Prostate gland (tissue), 2 donors: ENCODE measurements around the gene CRISPLD2. TPM values are rescaled to one million over a fixed set of nuclear protein-coding genes. Genes with fewer than 3 reads are reported as not detected.

Experiments
- DNase-seq: peaks from one replicate; pipeline ENCODE4 v3.0.0-alpha.2; 2019; ENCODE audit warnings: low spot score
- H3K27ac ChIP-seq, 2 donors: fragments of 200-600 bp; sonication (generic); 2 replicates each; pipeline ENCODE4 v1.5.1; 2017 to 2019
- H3K27me3 ChIP-seq: fragments of 200-600 bp; sonication (generic); replicated peaks from 2 replicates; pipeline ENCODE4 v1.5.1; 2019; ENCODE audit not compliant: insufficient read depth
- H3K36me3 ChIP-seq, 2 donors: fragments of 200-600 bp; sonication (generic); 1 replicate in 1 of 2; 2 replicates in 1 of 2; pipeline versions ENCODE4 v1.5.1 to v1.8.1; 2017 to 2019
- H3K4me1 ChIP-seq: fragments of 200-600 bp; sonication (generic); replicated peaks from 2 replicates; pipeline ENCODE4 v1.5.1; 2019
- H3K4me3 ChIP-seq, 2 donors: fragments of 200-600 bp; sonication (generic); 2 replicates each; pipeline ENCODE4 v1.5.1; 2017 to 2019
- H3K9me3 ChIP-seq: fragments of 200-600 bp; sonication (generic); 2 replicates; pipeline ENCODE4 v1.5.1; 2017
- POLR2A ChIP-seq: fragments of 450-650 bp; IDR thresholded peaks from one replicate; pipeline ENCODE4 v1.6.1; 2016; ENCODE audit warnings: antibody characterized with exemption, mild to moderate bottlenecking
- POLR2AphosphoS5 ChIP-seq: sonication (generic); formaldehyde crosslinking; IDR thresholded peaks from one replicate; pipeline ENCODE4 v1.6.1; 2017; ENCODE audit warnings: antibody characterized with exemption
- WGBS: methylation state at CpG from one replicate; pipeline ENCODE4 v1.1.5; 2018; 5-methylcytosine and 5-hydroxymethylcytosine counted together
- intact Hi-C: fragments of 100-400 bp; cut with DNase I; formaldehyde crosslinking; loops from one replicate; pipeline ENCODE4 v1.14.2; 2022
- total RNA-seq, 2 donors: library from RNA; depleted of rRNA; stranded (reverse); fragments of >200 nt; gene quantifications; one replicate each; pipeline ENCODE4 v1.1.0, GENCODE V29; 2016
- TF ChIP-seq, protein P1 (sequence below), 4 experiments: fragments of 200-600 bp in 2 of 4; fragments of 450-650 bp in 2 of 4; sonication (generic) in 2 of 4; IDR thresholded peaks; 1 replicate in 3 of 4; 2 replicates in 1 of 4; pipeline ENCODE4 v1.5.1; 2016 to 2019; ENCODE audit warnings: antibody characterized with exemption in 4 of 4, mild to moderate bottlenecking in 2 of 4, moderate library complexity in 2 of 4

CRISPLD2 gene
- total RNA-seq, 2 donors from 2014 or later, result 186 to 226 TPM

DNA sequence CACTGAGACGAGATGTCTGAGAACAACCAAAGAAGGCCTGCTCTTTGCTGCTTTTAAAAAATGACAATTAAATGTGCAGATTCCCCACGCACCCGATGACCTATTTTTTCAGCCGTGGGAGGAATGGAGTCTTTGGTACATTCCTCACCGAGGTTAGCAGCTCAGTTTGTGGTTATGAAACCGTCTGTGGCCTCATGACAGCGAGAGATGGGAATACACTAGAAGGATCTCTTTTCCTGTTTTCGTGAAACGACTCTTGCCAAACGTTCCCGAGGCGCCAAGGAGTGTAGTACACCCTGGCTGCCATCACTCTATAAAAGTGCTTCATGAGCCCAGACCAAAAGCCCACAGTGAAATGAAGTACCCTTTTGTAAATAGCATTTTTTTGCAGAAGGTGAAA, 87.8 kb downstream of the CRISPLD2 start:
- peak overlapping the region; percentile 33 to 42 for H3K27ac ChIP-seq
- no peaks in the 10 kb centered on the region for H3K27me3 ChIP-seq
- no peaks in the 10 kb centered on the region for H3K9me3 ChIP-seq
- H3K4me3 ChIP-seq, result no peak overlapping the region
- intact Hi-C loops, result no loop called here
- 36% methylated on average over 12 of the region's 12 CpGs for WGBS
- H3K36me3 ChIP-seq, result no peaks in the 10 kb centered on the region
- no peak for DNase-seq
- no peak for TF ChIP-seq POLR2AphosphoS5
- TF ChIP-seq, protein P1, sequence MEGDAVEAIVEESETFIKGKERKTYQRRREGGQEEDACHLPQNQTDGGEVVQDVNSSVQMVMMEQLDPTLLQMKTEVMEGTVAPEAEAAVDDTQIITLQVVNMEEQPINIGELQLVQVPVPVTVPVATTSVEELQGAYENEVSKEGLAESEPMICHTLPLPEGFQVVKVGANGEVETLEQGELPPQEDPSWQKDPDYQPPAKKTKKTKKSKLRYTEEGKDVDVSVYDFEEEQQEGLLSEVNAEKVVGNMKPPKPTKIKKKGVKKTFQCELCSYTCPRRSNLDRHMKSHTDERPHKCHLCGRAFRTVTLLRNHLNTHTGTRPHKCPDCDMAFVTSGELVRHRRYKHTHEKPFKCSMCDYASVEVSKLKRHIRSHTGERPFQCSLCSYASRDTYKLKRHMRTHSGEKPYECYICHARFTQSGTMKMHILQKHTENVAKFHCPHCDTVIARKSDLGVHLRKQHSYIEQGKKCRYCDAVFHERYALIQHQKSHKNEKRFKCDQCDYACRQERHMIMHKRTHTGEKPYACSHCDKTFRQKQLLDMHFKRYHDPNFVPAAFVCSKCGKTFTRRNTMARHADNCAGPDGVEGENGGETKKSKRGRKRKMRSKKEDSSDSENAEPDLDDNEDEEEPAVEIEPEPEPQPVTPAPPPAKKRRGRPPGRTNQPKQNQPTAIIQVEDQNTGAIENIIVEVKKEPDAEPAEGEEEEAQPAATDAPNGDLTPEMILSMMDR (IDR thresholded peaks at IDR 0.05), result peak in 1 of 4 experiments; percentile 10
- no peaks in the 10 kb centered on the region for H3K4me1 ChIP-seq

DNA sequence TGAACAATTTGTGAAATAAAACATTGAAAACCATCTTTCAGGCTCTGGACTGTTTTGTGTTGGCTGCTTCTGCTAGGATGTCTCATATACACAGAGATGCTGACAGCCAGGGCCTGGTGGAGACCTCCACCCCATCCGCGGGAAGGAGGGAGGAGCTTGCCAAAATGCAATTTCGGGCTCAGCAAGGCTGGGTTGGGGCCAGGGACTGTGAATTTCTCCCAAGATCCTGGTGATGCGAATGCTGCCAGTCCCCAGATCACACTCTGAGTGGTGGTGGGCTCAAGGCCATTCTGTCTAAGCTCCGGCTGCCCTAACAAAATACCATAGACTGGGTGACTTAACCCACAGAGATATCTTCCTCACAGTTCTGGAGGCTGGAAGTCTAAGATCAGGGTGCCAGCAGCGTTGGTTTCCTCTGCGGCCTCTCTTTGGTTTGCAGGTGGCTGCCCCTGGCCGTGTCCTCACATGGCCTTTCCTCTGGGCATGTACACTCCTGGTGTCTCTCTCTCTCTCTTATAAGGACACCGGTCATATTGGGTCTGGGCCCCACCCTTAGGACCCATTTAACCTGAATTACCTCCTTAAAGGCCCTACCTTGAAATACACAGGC, 89.8 kb downstream of the CRISPLD2 start:
- TF ChIP-seq POLR2AphosphoS5 (no peak), POLR2A (no peak)
- TF ChIP-seq, protein P1 (IDR thresholded peaks at IDR 0.05), result no peak
- H3K27me3 ChIP-seq, result no peaks in the 10 kb centered on the region
- H3K27ac ChIP-seq, result peak overlapping the region in 1 of 2 donors; percentile 29
- 75% methylated on average over 9 of the region's 9 CpGs for WGBS
- no peaks in the 10 kb centered on the region for H3K36me3 ChIP-seq
- DNase-seq, result no peak
- no peak overlapping the region for H3K4me3 ChIP-seq
- peaks cover 7% of the 10 kb centered on the region for H3K4me1 ChIP-seq
- no peaks in the 10 kb centered on the region for H3K9me3 ChIP-seq
- intact Hi-C loops, result loop anchor here (5.0 kb wide), 1 partner anchor 87 kb away; no protein-coding TSS in a partner anchor

DNA sequence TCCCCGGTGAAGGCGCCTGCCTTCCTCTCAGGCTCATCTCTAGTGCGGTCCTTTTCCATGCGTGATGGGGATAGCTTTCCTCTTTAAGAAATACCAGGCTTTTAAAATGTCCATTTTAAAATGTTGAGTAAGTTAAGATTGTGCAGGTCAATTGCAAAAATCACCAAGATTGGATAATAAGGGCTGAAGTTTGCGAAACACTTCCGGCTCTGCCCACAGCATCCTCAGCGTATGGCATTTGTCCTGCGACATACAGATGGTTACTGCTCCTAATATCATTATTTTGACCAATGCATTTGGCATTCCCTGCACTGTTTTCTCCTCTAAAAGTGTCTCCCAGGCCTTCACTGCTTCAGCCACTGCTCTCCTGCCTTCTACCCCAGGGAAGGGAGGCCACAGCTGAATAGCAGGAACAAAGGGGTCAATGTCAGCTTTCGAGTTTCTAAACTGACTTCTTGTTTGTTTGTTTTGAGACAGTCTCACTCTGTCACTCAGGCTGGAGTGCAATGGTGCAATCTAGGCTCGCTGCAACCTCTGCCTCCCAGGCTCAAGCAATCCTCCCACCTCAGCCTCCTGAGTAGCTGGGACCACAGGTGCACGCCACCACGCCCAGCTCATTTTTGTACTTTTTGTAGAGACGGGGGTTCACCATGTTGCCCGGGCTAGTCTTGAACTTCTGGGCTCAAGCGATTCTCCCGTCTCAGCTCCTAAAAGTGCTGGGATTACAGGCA, 91.9 kb downstream of the CRISPLD2 start:
- DNase-seq, result no peak
- H3K36me3 ChIP-seq, result no peaks in the 10 kb centered on the region
- H3K9me3 ChIP-seq, result no peaks in the 10 kb centered on the region
- intact Hi-C loops, result loop anchor here (5.0 kb wide), 1 partner anchor 89 kb away; no protein-coding TSS in a partner anchor
- WGBS, result 93% methylated on average over 16 of the region's 16 CpGs
- H3K4me3 ChIP-seq, result no peak overlapping the region
- peaks cover 9% of the 10 kb centered on the region for H3K4me1 ChIP-seq
- TF ChIP-seq POLR2A (no peak), POLR2AphosphoS5 (no peak)
- TF ChIP-seq, protein P1 (IDR thresholded peaks at IDR 0.05), result no peak
- no peaks in the 10 kb centered on the region for H3K27me3 ChIP-seq
- peak overlapping the region in 1 of 2 donors; percentile 42 for H3K27ac ChIP-seq

DNA sequence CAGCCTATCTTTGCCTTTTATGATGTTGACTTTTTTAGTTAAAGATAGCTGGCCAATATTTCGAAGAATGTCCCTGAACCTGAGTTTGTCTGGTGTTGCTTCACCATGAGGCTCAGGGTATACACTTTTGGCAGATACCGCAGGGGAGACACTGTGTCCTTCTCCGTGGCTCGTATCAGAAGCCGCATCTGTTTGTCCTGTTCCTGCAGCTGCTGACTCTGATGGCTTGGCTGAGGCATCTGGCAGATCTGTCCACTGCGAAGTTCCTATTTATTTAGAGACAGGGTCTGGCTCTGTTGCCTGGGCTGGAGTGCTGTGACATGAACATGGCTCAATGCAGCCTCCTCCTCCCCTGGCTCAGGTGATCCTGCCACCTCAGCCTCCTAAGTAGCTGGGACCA, 93.5 kb downstream of the CRISPLD2 start:
- Histone ChIP-seq H3K27me3 (no peaks in the 10 kb centered on the region), H3K9me3 (no peaks in the 10 kb centered on the region), H3K4me1 (peaks cover 9% of the 10 kb centered on the region), H3K27ac (peak overlapping the region; percentile 57 to 72), H3K36me3 (no peaks in the 10 kb centered on the region), H3K4me3 (no peak overlapping the region)
- intact Hi-C loops, result loop anchor here (5.0 kb wide), 1 partner anchor 91 kb away; no protein-coding TSS in a partner anchor
- TF ChIP-seq, protein P1 (IDR thresholded peaks at IDR 0.05), result no peak
- TF ChIP-seq POLR2A, result no peak
- TF ChIP-seq POLR2AphosphoS5, result peak; percentile 96
- WGBS, result 2% methylated on average over 6 of the region's 6 CpGs
- peak; percentile 96 for DNase-seq
